Activated naive CD4-positive, alpha-beta T cell treated with anti-CD3 and anti-CD28 coated beads, Interleukin-2, amount 10 ng/mL, durations not matched to agents 7 days and 5 days (primary cell): ENCODE measurements around the gene PROC.
A peak's percentile ranks its signal among the peaks of the same experiment; 100 is the strongest.

Experiments used
- CTCF ChIA-PET: fragments of 350-600 bp; sonication (Branson Sonifier 250); formaldehyde crosslinking; loops from one replicate; lab custom pipeline; 2021; ENCODE audit warnings: antibody characterized with exemption; lab: Charles Lee
- DNase-seq: peaks from one replicate; pipeline ENCODE4 v3.0.0-alpha.2; 2020
- H3K27ac Mint-ChIP-seq: one replicate; pipeline ENCODE4 v1.8.0; 2021; ENCODE audit warnings: mild to moderate bottlenecking, moderate library complexity, mixed read lengths
- H3K27me3 Mint-ChIP-seq: one replicate; pipeline ENCODE4 v1.8.0; 2021; ENCODE audit warnings: mild to moderate bottlenecking, mixed read lengths
- H3K36me3 Mint-ChIP-seq: one replicate; pipeline ENCODE4 v1.8.0; 2021; ENCODE audit warnings: mixed read lengths
- H3K4me1 Mint-ChIP-seq: one replicate; pipeline ENCODE4 v1.8.0; 2021; ENCODE audit warnings: mixed read lengths
- H3K4me3 Mint-ChIP-seq: one replicate; pipeline ENCODE4 v1.8.0; 2021; ENCODE audit warnings: mild to moderate bottlenecking, moderate library complexity, mixed read lengths
- H3K9me3 Mint-ChIP-seq: one replicate; pipeline ENCODE4 v1.8.0; 2021; ENCODE audit warnings: mixed read lengths

Gene PROC

GRCh38 chr2:127414638-127415592 is 3.3 kb upstream of the PROC start:
- Mint-ChIP-seq H3K36me3 (peaks cover 1% of the 10 kb centered on the region), H3K4me1 (peaks cover 40% of the 10 kb centered on the region), H3K4me3 (no peak overlapping the region), H3K9me3 (peaks cover 2% of the 10 kb centered on the region), H3K27ac (no peak overlapping the region), H3K27me3 (peaks cover 48% of the 10 kb centered on the region)
- CTCF ChIA-PET, result interaction anchor here (0.7 to 2.8 kb wide), 13 partner anchors 10 to 218 kb away, joined by 3 to 16 read pairs (median 4); partner anchors contain the start of genes ERCC3 and MAP3K2
- DNase-seq, result no peak

DNA sequence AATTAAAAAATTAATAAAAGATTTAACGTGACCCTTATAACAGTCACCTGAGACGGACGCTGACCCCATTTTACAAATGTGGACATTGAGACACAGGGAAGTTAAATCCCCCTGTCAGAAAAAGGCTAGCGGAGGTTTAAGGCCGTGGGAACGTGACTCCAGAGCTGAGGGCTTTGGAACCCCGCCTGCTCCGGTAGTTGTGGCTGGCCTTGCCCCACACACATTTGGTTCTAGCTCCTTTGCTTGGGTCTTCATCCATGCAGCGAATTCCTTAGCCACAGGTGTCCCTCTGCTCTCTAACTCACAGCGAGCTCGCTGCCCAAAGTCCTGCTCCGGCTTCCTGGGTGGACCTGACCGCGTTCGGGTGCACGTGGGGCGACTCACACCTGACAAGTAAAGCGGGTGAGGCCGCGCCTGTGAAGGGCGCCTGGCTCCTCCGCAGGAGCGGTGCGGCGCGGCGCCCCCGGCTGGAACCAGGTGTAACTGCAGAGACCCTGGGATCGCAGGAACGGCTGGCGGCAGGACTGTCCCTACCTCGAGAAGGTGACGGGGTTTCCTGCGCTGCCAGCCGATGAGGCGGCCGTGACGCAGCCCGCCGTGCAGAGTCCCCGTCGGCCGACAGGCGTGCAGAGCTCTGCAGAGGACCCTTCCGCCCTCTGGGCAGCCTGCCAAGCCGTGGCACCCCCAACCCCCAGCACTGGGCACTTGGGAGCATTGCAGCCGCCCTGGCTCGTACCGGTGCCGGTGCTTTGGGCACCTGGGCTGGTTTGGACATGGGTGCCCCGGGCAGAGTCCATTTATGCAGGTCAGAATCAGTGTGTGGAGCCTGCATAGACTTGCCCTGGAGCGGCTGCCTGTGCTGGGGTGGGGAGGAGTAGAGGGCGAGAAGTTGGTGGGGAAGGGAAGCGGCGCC is 2.4 kb upstream of the PROC start:
- Mint-ChIP-seq H3K36me3 (no peaks in the 10 kb centered on the region), H3K27ac (peak overlapping the region; percentile 81), H3K4me1 (peaks cover 34% of the 10 kb centered on the region), H3K9me3 (peaks cover 2% of the 10 kb centered on the region), H3K4me3 (peak overlapping the region; percentile 64), H3K27me3 (peaks cover 57% of the 10 kb centered on the region)
- peak; percentile 85 for DNase-seq
- CTCF ChIA-PET, result interaction anchor here (0.7 to 2.8 kb wide), 14 partner anchors 9 to 219 kb away, joined by 3 to 16 read pairs (median 4); partner anchors contain the start of genes ERCC3 and MAP3K2

DNA sequence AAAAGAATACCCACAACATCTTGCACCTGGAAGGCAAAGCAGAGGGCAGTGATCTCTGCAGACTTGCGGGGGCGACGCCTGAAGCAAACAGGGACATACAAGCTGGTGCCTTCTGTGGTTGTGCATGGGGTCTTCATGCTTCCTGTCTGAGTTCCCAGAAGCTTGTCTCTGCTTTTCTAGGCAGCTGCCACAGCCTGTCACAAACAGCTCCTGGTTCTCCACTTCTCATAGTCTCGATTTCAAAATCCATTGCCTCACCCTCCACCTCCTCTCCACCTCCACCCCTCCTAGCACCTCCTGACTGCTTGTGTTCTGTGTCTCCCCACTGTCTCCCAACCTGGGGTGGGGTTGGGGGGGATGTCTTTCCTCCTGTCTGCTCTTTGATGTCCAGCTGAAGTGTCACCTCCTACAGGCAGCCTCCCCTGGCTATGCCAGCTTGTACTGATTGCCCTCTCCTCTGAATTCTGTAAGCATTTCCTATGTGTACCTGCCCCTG is 1.7 kb upstream of the PROC start:
- no peak for DNase-seq
- Mint-ChIP-seq H3K9me3 (peaks cover 2% of the 10 kb centered on the region), H3K36me3 (no peaks in the 10 kb centered on the region), H3K4me3 (peak overlapping the region; percentile 64), H3K27ac (peak overlapping the region; percentile 81), H3K27me3 (peaks cover 64% of the 10 kb centered on the region), H3K4me1 (peaks cover 27% of the 10 kb centered on the region)
- CTCF ChIA-PET, result interaction anchor here (0.6 to 2.8 kb wide), 8 partner anchors 18 to 219 kb away, joined by 3 to 16 read pairs (median 4); partner anchors contain the start of gene MAP3K2

DNA sequence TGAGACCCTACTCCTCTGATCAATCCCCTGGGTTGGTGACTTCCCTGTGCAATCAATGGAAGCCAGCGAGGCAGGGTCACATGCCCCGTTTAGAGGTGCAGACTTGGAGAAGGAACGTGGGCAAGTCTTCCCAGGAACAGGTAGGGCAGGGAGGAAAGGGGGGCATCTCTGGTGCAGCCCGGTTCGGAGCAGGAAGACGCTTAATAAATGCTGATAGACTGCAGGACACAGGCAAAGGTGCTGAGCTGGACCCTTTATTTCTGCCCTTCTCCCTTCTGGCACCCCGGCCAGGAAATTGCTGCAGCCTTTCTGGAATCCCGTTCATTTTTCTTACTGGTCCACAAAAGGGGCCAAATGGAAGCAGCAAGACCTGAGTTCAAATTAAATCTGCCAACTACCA is 821 bp upstream of the PROC start:
- Mint-ChIP-seq H3K27ac (no peak overlapping the region), H3K4me1 (peaks cover 23% of the 10 kb centered on the region), H3K9me3 (peaks cover 2% of the 10 kb centered on the region), H3K27me3 (peaks cover 72% of the 10 kb centered on the region), H3K36me3 (no peaks in the 10 kb centered on the region), H3K4me3 (no peak overlapping the region)
- DNase-seq, result no peak
- CTCF ChIA-PET, result no interaction called here

DNA sequence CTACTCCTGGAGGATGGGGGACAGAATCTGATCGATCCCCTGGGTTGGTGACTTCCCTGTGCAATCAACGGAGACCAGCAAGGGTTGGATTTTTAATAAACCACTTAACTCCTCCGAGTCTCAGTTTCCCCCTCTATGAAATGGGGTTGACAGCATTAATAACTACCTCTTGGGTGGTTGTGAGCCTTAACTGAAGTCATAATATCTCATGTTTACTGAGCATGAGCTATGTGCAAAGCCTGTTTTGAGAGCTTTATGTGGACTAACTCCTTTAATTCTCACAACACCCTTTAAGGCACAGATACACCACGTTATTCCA is 844 bp downstream of the PROC start:
- Mint-ChIP-seq H3K4me1 (peaks cover 32% of the 10 kb centered on the region), H3K9me3 (no peaks in the 10 kb centered on the region), H3K36me3 (no peaks in the 10 kb centered on the region), H3K27ac (no peak overlapping the region), H3K27me3 (peaks cover 83% of the 10 kb centered on the region), H3K4me3 (no peak overlapping the region)
- DNase-seq, result no peak
- CTCF ChIA-PET, result no interaction called here

- Mint-ChIP-seq H3K27ac (no peak overlapping the region), H3K36me3 (no peaks in the 10 kb centered on the region), H3K27me3 (peaks cover 84% of the 10 kb centered on the region), H3K4me1 (peaks cover 32% of the 10 kb centered on the region), H3K4me3 (no peak overlapping the region), H3K9me3 (no peaks in the 10 kb centered on the region)
- DNase-seq, result no peak
- CTCF ChIA-PET, result no interaction called here
Measured at GRCh38 chr2:127419448-127420038, 1.3 kb downstream of the PROC start.

GRCh38 chr2:127420039-127420864 is 2.0 kb downstream of the PROC start:
- CTCF ChIA-PET, result no interaction called here
- Mint-ChIP-seq H3K4me3 (no peak overlapping the region), H3K27me3 (peaks cover 84% of the 10 kb centered on the region), H3K9me3 (no peaks in the 10 kb centered on the region), H3K36me3 (no peaks in the 10 kb centered on the region), H3K4me1 (peaks cover 32% of the 10 kb centered on the region), H3K27ac (no peak overlapping the region)
- DNase-seq, result no peak

DNA sequence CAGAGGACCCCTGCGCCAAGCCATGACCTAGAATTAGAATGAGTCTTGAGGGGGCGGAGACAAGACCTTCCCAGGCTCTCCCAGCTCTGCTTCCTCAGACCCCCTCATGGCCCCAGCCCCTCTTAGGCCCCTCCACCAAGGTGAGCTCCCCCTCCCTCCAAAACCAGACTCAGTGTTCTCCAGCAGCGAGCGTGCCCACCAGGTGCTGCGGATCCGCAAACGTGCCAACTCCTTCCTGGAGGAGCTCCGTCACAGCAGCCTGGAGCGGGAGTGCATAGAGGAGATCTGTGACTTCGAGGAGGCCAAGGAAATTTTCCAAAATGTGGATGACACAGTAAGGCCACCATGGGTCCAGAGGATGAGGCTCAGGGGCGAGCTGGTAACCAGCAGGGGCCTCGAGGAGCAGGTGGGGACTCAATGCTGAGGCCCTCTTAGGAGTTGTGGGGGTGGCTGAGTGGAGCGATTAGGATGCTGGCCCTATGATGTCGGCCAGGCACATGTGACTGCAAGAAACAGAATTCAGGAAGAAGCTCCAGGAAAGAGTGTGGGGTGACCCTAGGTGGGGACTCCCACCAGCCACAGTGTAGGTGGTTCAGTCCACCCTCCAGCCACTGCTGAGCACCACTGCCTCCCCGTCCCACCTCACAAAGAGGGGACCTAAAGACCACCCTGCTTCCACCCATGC is 3.0 kb downstream of the PROC start:
- H3K4me3 Mint-ChIP-seq, result no peak overlapping the region
- CTCF ChIA-PET, result no interaction called here

DNA sequence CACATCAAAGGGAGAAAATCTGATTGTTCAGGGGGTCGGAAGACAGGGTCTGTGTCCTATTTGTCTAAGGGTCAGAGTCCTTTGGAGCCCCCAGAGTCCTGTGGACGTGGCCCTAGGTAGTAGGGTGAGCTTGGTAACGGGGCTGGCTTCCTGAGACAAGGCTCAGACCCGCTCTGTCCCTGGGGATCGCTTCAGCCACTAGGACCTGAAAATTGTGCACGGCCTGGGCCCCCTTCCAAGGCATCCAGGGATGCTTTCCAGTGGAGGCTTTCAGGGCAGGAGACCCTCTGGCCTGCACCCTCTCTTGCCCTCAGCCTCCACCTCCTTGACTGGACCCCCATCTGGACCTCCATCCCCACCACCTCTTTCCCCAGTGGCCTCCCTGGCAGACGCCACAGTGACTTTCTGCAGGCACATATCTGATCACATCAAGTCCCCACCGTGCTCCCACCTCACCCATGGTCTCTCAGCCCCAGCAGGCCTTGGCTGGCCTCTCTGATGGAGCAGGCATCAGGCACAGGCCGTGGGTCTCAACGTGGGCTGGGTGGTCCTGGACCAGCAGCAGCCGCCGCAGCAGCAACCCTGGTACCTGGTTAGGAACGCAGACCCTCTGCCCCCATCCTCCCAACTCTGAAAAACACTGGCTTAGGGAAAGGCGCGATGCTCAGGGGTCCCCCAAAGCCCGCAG is 3.8 kb downstream of the PROC start:
- CTCF ChIA-PET, result interaction anchor here (0.6 kb wide), 1 partner anchor 35 kb away, joined by 3 read pairs; no protein-coding TSS in a partner anchor
- H3K4me1 Mint-ChIP-seq, result peaks cover 19% of the 10 kb centered on the region
- no peak overlapping the region for H3K27ac Mint-ChIP-seq
- DNase-seq, result no peak
- peaks cover 76% of the 10 kb centered on the region for H3K27me3 Mint-ChIP-seq
- H3K9me3 Mint-ChIP-seq, result no peaks in the 10 kb centered on the region
- H3K36me3 Mint-ChIP-seq, result no peaks in the 10 kb centered on the region
- H3K4me3 Mint-ChIP-seq, result no peak overlapping the region

More for the DNA sequence above, 3.0 kb downstream of the PROC start:
- no peak for DNase-seq
- Mint-ChIP-seq H3K4me1 (peaks cover 26% of the 10 kb centered on the region), H3K27me3 (peaks cover 80% of the 10 kb centered on the region), H3K36me3 (no peaks in the 10 kb centered on the region), H3K27ac (no peak overlapping the region), H3K9me3 (no peaks in the 10 kb centered on the region)

GRCh38 chr2:127422559-127423477 is 4.6 kb downstream of the PROC start:
- CTCF ChIA-PET, result interaction anchor here (0.6 kb wide), 1 partner anchor 34 kb away, joined by 3 read pairs; no protein-coding TSS in a partner anchor
- Mint-ChIP-seq H3K27ac (no peak overlapping the region), H3K9me3 (no peaks in the 10 kb centered on the region), H3K27me3 (peaks cover 69% of the 10 kb centered on the region), H3K4me1 (peaks cover 12% of the 10 kb centered on the region), H3K4me3 (peak overlapping the region; percentile 23), H3K36me3 (no peaks in the 10 kb centered on the region)
- peak; percentile 47 for DNase-seq

DNA sequence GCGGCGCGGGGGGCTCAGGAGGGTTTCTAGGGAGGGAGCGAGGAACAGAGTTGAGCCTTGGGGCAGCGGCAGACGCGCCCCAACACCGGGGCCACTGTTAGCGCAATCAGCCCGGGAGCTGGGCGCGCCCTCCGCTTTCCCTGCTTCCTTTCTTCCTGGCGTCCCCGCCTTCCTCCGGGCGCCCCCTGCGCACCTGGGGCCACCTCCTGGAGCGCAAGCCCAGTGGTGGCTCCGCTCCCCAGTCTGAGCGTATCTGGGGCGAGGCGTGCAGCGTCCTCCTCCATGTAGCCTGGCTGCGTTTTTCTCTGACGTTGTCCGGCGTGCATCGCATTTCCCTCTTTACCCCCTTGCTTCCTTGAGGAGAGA is 5.2 kb downstream of the PROC start:
- no peak for DNase-seq
- H3K4me3 Mint-ChIP-seq, result peak overlapping the region; percentile 23

More for the DNA sequence above, 5.2 kb downstream of the PROC start:
- H3K36me3 Mint-ChIP-seq, result no peaks in the 10 kb centered on the region
- peaks cover 11% of the 10 kb centered on the region for H3K4me1 Mint-ChIP-seq
- no peak overlapping the region for H3K27ac Mint-ChIP-seq
- H3K9me3 Mint-ChIP-seq, result no peaks in the 10 kb centered on the region
- CTCF ChIA-PET, result no interaction called here
- peaks cover 63% of the 10 kb centered on the region for H3K27me3 Mint-ChIP-seq
